Right ventricle myocardium inferior (tissue), 1 donor: Measurements from ENCODE around the gene SPTBN5. TPM values are rescaled to one million over a fixed set of nuclear protein-coding genes. Genes with fewer than 3 reads are reported as not detected.

ENCODE experiments used
- ATAC-seq: fragments of 200-7000 bp; cut with Tn5 transposase; one replicate; pipeline ENCODE4 v1.9.1; 2020; ENCODE audit warnings: mild to moderate bottlenecking, moderate library complexity
- DNase-seq: peaks from one replicate; pipeline ENCODE4 v3.0.0; 2021; ENCODE audit errors: missing footprints
- intact Hi-C: fragments of 100-400 bp; cut with DNase I; formaldehyde crosslinking; loops from one replicate; pipeline ENCODE4 v1.11.0; 2022
- total RNA-seq: library from RNA; stranded (reverse); fragmentation: NEBNext Ultra II Directional; extraction: Animal tissue kit (Norgen Biotek cat#: 25700); gene quantifications from one replicate; pipeline ENCODE4 v1.2.1, GENCODE V29; 2021
- donor health status: DM: no; HTN: yes; CAD: no; lungs with severe emphysema.

SPTBN5 gene
- total RNA-seq, 1 donor from 2014 or later = 3.5 TPM

- intact Hi-C loops = no loop called here
- DNase-seq (peak; percentile 32), ATAC-seq (no peak)
Observed at GRCh38 chr15:41824062-41824745, 69.6 kb downstream of the SPTBN5 start.

DNA sequence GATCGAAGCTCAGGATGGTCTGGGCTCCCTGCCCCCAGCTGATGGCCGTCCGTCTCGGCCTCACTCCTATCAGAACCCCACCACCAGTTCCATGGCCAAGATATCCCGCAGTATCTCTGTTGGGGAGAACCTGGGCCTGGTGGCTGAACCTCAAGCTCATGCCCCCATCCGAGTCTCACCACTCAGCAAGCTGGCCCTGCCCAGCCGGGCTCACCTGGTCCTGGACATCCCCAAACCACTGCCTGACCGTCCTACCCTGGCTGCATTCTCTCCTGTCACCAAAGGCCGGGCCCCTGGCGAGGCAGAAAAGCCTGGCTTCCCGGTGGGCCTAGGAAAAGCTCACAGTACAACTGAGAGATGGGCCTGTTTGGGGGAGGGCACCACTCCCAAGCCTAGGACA lies 70.4 kb downstream of the SPTBN5 start:
- intact Hi-C loops = no loop called here
- no peak for ATAC-seq
- peak; percentile 46 for DNase-seq

GRCh38 chr15:41822957-41823356 lies 70.9 kb downstream of the SPTBN5 start:
- intact Hi-C loops = no loop called here
- DNase-seq (no peak), ATAC-seq (no peak)

- intact Hi-C loops = no loop called here
- no peak for ATAC-seq
- DNase-seq = no peak
Observed at GRCh38 chr15:41822471-41822870, 71.4 kb downstream of the SPTBN5 start.

GRCh38 chr15:41821831-41822230 lies 72.0 kb downstream of the SPTBN5 start:
- peak; percentile 34 for DNase-seq
- intact Hi-C loops = no loop called here
- no peak for ATAC-seq

GRCh38 chr15:41820791-41821423 lies 72.9 kb downstream of the SPTBN5 start:
- no peak for ATAC-seq

DNA sequence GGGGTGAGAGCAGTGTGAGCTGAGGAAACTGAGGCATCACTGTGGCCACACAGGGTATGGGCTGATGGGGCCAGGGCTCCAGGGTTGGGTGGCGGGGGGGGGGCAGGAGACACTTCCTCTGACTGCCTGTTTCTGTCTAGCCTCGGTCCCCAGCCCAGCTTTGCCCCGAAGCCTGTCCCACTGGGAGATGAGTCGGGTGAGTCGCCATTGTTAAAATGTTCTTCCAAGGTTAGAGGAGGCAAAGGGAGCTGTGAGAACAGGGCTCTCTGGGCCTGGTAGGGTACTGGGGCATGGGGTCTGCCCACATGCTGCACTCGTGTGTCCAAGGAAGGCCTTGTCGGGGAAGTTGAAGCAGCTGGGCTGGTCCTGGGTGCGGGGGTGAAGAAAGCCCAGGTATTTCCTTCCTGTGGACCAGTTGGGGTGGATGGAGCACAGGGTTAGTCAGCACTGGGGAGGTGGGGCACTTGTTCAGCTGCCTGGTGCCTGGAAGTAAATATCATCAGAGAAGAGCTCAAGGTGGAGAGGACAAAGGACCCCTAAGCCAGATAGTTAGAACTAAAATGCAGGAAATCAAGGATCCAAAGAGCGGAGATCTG lies 74.3 kb downstream of the SPTBN5 start:
- intact Hi-C loops = no loop called here
- ATAC-seq (no peak), DNase-seq (no peak)

More at GRCh38 chr15:41820791-41821423, 72.9 kb downstream of the SPTBN5 start:
- intact Hi-C loops = no loop called here
- DNase-seq = peak; percentile 13

DNA sequence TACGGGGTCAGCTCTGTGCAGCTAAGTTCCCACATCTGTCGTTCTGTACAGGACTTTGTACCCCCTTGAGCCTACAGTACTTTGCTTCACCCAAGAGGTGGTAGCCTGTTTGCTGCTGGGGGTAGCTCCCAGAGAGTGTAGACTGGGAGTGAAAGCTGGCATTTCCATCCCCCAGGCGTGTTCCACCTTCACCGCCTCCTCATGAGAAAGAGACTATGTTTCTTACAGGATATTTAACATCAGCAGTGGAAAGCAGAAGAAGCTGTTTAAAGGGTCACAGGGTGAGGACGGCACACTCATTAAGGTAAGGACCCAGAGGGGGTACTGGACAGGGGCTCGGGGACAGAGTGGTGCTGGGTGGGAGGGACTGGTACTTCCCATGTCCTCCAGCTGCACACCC lies 76.1 kb downstream of the SPTBN5 start:
- no peak for DNase-seq
- intact Hi-C loops = no loop called here
- ATAC-seq = no peak

GRCh38 chr15:41817327-41817726 lies 76.5 kb downstream of the SPTBN5 start:
- intact Hi-C loops = no loop called here

DNA sequence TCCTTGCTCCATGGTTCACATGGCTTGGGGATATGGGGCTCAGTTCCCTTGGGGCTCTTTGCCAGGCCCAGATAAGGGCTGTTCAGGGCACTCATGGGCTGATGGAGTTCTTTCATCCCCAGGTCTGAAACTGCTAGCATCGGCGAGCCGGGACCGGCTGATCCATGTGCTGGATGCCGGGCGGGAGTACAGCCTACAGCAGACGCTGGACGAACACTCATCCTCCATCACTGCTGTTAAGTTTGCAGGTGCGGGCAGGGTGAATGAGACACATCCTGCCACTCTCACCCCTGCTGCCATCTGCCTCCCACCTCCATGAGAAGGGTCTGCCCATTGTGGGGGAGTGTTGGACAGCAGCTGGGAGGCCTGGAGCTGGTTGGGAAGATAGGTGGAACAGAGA lies 77.1 kb downstream of the SPTBN5 start:
- DNase-seq = peak; percentile 34
- ATAC-seq = no peak
- intact Hi-C loops = no loop called here

More at GRCh38 chr15:41817327-41817726, 76.5 kb downstream of the SPTBN5 start:
- ATAC-seq = no peak
- DNase-seq = peak; percentile 32

- peak; percentile 30 for DNase-seq
- no peak for ATAC-seq
- intact Hi-C loops = loop anchor here (5.0 kb wide), 2 partner anchors 212 to 257 kb away; partner anchors contain the start of gene TYRO3
Observed at GRCh38 chr15:41814534-41814933, 79.3 kb downstream of the SPTBN5 start.

DNA sequence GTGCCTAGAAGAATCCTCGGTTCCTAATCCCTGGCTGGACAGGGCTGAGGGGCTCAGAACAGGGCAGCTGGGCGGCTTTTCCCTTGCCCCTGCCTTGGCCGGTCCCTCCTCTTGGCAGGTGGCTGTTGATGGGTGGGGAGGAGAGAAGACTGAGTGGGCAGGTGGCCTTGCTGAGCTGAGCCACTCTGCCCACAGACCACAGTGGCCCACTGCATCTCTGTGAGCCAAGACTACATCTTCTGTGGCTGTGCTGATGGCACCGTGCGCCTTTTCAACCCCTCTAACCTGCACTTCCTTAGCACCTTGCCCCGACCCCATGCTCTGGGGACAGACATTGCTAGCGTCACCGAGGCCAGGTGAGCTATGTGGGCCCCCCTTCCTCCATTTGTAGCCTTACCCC lies 80.4 kb downstream of the SPTBN5 start:
- peak; percentile 35 for DNase-seq
- intact Hi-C loops = loop anchor here (5.0 kb wide), 2 partner anchors 211 to 256 kb away; partner anchors contain the start of gene TYRO3
- no peak for ATAC-seq

- ATAC-seq = no peak
- intact Hi-C loops = loop anchor here (5.0 kb wide), 2 partner anchors 211 to 256 kb away; partner anchors contain the start of gene TYRO3
- peak; percentile 9 for DNase-seq
Observed at GRCh38 chr15:41812820-41813375, 81.0 kb downstream of the SPTBN5 start.

GRCh38 chr15:41811432-41812195 lies 82.2 kb downstream of the SPTBN5 start:
- ATAC-seq = peak; percentile 91
- intact Hi-C loops = loop anchor here (1.0 to 5.0 kb wide), 3 partner anchors 39 to 254 kb away; partner anchors contain the start of gene TYRO3
- DNase-seq = peak; percentile 88

- intact Hi-C loops = loop anchor here (1.0 to 5.0 kb wide), 3 partner anchors 39 to 254 kb away; partner anchors contain the start of gene TYRO3
- peak; percentile 30 for DNase-seq
- no peak for ATAC-seq
Observed at GRCh38 chr15:41810651-41811431, 83.0 kb downstream of the SPTBN5 start.

- intact Hi-C loops = loop anchor here (5.0 kb wide), 2 partner anchors 207 to 252 kb away; partner anchors contain the start of gene TYRO3
- DNase-seq = no peak
Observed at GRCh38 chr15:41809526-41810220, 84.2 kb downstream of the SPTBN5 start.

DNA sequence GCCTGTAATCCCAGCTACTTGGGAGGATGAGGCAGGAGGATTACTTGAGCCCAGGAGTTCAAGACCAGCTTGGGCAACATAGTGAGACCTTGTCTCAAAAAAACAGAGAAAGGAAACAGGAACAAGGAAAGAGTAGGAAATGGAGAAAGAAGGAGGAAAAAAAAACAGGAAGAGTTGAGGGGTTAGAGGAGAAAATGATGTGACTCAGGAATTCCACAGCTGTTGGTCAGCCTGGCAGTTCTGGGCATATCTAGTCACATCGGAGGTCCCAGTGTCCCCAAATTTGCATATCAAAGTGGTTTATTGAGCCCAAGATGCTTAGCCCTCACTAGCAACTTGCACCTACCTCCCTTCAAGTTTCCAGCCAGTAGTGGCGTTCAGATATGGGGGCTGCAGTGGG lies 84.7 kb downstream of the SPTBN5 start:
- no peak for ATAC-seq
- intact Hi-C loops = no loop called here
- no peak for DNase-seq

More at GRCh38 chr15:41809526-41810220, 84.2 kb downstream of the SPTBN5 start:
- ATAC-seq = no peak
